ENCODE results near the gene NCLN. TPM values are rescaled to one million over a fixed set of nuclear protein-coding genes. Genes with fewer than 3 reads are reported as not detected.

NCLN gene
- total RNA-seq, 2 donors from 2014 or later, result 75.0 to 195 TPM

- no peaks in the 10 kb centered on the region for H3K9me3 ChIP-seq
- no peaks in the 10 kb centered on the region for H3K36me3 ChIP-seq
- H3K4me1 ChIP-seq, result peaks cover 21% of the 10 kb centered on the region
- H3K27ac ChIP-seq, result no peak overlapping the region
- H3K4me3 ChIP-seq, result no peak overlapping the region
- DNase-seq, result no peak
- no peak for TF ChIP-seq CTCF (IDR thresholded peaks at IDR 0.05)
- intact Hi-C loops (cut with DNase I), result no loop called here
- no peak overlapping the region for H3K9ac ChIP-seq (ENCODE audit: low read depth in 2 of 2, low read length in 2 of 2)
- no peaks in the 10 kb centered on the region for H3K27me3 ChIP-seq
Measured at GRCh38 chr19:3183721-3184641, 1.7 kb upstream of the NCLN start.

GRCh38 chr19:3184847-3185460, 776 bp upstream of the NCLN start:
- peak; percentile 80 for DNase-seq
- no peak for TF ChIP-seq CTCF (IDR thresholded peaks at IDR 0.05)
- H3K9ac ChIP-seq (ENCODE audit: low read depth in 2 of 2, low read length in 2 of 2), result peak overlapping the region in 1 of 2 donors; percentile 63
- H3K4me1 ChIP-seq, result peaks cover 30% of the 10 kb centered on the region
- no peaks in the 10 kb centered on the region for H3K9me3 ChIP-seq
- H3K27ac ChIP-seq, result peak overlapping the region; percentile 63
- H3K36me3 ChIP-seq, result no peaks in the 10 kb centered on the region
- intact Hi-C loops (cut with DNase I), result no loop called here
- no peaks in the 10 kb centered on the region for H3K27me3 ChIP-seq
- peak overlapping the region; percentile 95 for H3K4me3 ChIP-seq

GRCh38 chr19:3186160-3186688, 494 bp downstream of the NCLN start:
- no peak for TF ChIP-seq CTCF (IDR thresholded peaks at IDR 0.05)
- H3K9ac ChIP-seq (ENCODE audit: low read depth in 2 of 2, low read length in 2 of 2), result peak overlapping the region; percentile 84 to 94
- no peak for DNase-seq
- intact Hi-C loops (cut with DNase I), result no loop called here
- no peaks in the 10 kb centered on the region for H3K9me3 ChIP-seq
- H3K27ac ChIP-seq, result peak overlapping the region; percentile 63
- H3K4me3 ChIP-seq, result peak overlapping the region; percentile 95
- peaks cover 30% of the 10 kb centered on the region for H3K4me1 ChIP-seq
- H3K36me3 ChIP-seq, result no peaks in the 10 kb centered on the region
- no peaks in the 10 kb centered on the region for H3K27me3 ChIP-seq

GRCh38 chr19:3186891-3187661, 1.3 kb downstream of the NCLN start:
- peak overlapping the region; percentile 95 for H3K4me3 ChIP-seq
- DNase-seq, result no peak
- no peaks in the 10 kb centered on the region for H3K27me3 ChIP-seq
- peaks cover 30% of the 10 kb centered on the region for H3K4me1 ChIP-seq
- intact Hi-C loops (cut with DNase I), result no loop called here
- peak overlapping the region; percentile 84 to 94 for H3K9ac ChIP-seq (ENCODE audit: low read depth in 2 of 2, low read length in 2 of 2)
- no peak for TF ChIP-seq CTCF (IDR thresholded peaks at IDR 0.05)
- H3K9me3 ChIP-seq, result no peaks in the 10 kb centered on the region
- no peaks in the 10 kb centered on the region for H3K36me3 ChIP-seq
- H3K27ac ChIP-seq, result peak overlapping the region; percentile 63

Measured in colonic mucosa (tissue), 4 donors.